Mucosa of descending colon (tissue), 3 donors: ENCODE measurements around the gene CCDC149. TPM values are rescaled to one million over a fixed set of nuclear protein-coding genes. Genes with fewer than 3 reads are reported as not detected.

Experiments used
- ATAC-seq: fragments of 200-7000 bp; cut with Tn5 transposase; one replicate; pipeline ENCODE4 v1.9.1; 2020; ENCODE audit warnings: mild to moderate bottlenecking, moderate library complexity
- DNase-seq, 3 donors: peaks; one replicate each; pipeline ENCODE4 v3.0.0-alpha.2; 2020
- H3K36me3 ChIP-seq: fragments of 200-600 bp; one replicate; pipeline ENCODE4 v1.8.0; 2021; ENCODE audit warnings: low read depth, mild to moderate bottlenecking
- H3K4me1 ChIP-seq: fragments of 200-600 bp; one replicate; pipeline ENCODE4 v1.8.0; 2021; ENCODE audit warnings: low read depth, mild to moderate bottlenecking
- H3K4me3 ChIP-seq: fragments of 200-600 bp; one replicate; pipeline ENCODE4 v1.8.0; 2021; ENCODE audit warnings: mild to moderate bottlenecking
- H3K9me3 ChIP-seq: fragments of 200-600 bp; one replicate; pipeline ENCODE4 v1.8.0; 2021; ENCODE audit warnings: mild to moderate bottlenecking
- intact Hi-C, 2 donors: fragments of 100-400 bp; cut with DNase I in 1 of 2; cut with micrococcal nuclease in 1 of 2; formaldehyde crosslinking; loops; one replicate each; pipeline versions ENCODE4 v1.11.0 to v1.11.1; 2022; cut with DNase I, micrococcal nuclease
- total RNA-seq, 3 donors: library from RNA; stranded (reverse); fragmentation: NEBNext Ultra II Directional in 2 of 3; extraction: Animal tissue kit (Norgen Biotek cat#: 25700) in 2 of 3; gene quantifications; one replicate each; pipeline versions ENCODE4 v1.2.1 to v1.2.4, GENCODE V29; 2021 to 2023
- TF ChIP-seq, protein P1 (sequence below): fragments of 200-600 bp; IDR thresholded peaks from one replicate; pipeline ENCODE4 v1.8.0; 2022; ENCODE audit warnings: antibody characterized with exemption, mild to moderate bottlenecking
- donor health status: DM: no; HTN: no; CAD: no; lungs with moderate emphysema.
- donor health status: DM: no; HTN: no; CAD: no.
- donor health status: DM: no; HTN: yes; CAD: no.

The CCDC149 gene
- total RNA-seq, 3 donors from 2014 or later = 14.1 to 23.7 (median 14.2) TPM

- Histone ChIP-seq H3K4me1 (no peaks in the 10 kb centered on the region), H3K36me3 (no peaks in the 10 kb centered on the region), H3K9me3 (no peaks in the 10 kb centered on the region), H3K4me3 (no peak overlapping the region)
- TF ChIP-seq, protein P1, sequence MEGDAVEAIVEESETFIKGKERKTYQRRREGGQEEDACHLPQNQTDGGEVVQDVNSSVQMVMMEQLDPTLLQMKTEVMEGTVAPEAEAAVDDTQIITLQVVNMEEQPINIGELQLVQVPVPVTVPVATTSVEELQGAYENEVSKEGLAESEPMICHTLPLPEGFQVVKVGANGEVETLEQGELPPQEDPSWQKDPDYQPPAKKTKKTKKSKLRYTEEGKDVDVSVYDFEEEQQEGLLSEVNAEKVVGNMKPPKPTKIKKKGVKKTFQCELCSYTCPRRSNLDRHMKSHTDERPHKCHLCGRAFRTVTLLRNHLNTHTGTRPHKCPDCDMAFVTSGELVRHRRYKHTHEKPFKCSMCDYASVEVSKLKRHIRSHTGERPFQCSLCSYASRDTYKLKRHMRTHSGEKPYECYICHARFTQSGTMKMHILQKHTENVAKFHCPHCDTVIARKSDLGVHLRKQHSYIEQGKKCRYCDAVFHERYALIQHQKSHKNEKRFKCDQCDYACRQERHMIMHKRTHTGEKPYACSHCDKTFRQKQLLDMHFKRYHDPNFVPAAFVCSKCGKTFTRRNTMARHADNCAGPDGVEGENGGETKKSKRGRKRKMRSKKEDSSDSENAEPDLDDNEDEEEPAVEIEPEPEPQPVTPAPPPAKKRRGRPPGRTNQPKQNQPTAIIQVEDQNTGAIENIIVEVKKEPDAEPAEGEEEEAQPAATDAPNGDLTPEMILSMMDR = no peak
- intact Hi-C loops = no loop called here
- DNase-seq (no peak), ATAC-seq (no peak)
Measured at GRCh38 chr4:24949970-24950369, 37.1 kb upstream of the CCDC149 start.

GRCh38 chr4:24937917-24938281 lies 25.1 kb upstream of the CCDC149 start:
- TF ChIP-seq, protein P1 = no peak

GRCh38 chr4:24937176-24937916 lies 24.5 kb upstream of the CCDC149 start:
- TF ChIP-seq, protein P1 = no peak
- Histone ChIP-seq H3K4me1 (no peaks in the 10 kb centered on the region), H3K9me3 (peaks cover 9% of the 10 kb centered on the region), H3K36me3 (no peaks in the 10 kb centered on the region), H3K4me3 (no peak overlapping the region)
- ATAC-seq (no peak), DNase-seq (no peak)
- intact Hi-C loops = no loop called here

More at GRCh38 chr4:24937917-24938281, 25.1 kb upstream of the CCDC149 start:
- H3K4me1 ChIP-seq = no peaks in the 10 kb centered on the region
- ATAC-seq = no peak
- no peak overlapping the region for H3K4me3 ChIP-seq
- no peaks in the 10 kb centered on the region for H3K36me3 ChIP-seq
- no peak for DNase-seq
- intact Hi-C loops = no loop called here
- peaks cover 9% of the 10 kb centered on the region for H3K9me3 ChIP-seq

DNA sequence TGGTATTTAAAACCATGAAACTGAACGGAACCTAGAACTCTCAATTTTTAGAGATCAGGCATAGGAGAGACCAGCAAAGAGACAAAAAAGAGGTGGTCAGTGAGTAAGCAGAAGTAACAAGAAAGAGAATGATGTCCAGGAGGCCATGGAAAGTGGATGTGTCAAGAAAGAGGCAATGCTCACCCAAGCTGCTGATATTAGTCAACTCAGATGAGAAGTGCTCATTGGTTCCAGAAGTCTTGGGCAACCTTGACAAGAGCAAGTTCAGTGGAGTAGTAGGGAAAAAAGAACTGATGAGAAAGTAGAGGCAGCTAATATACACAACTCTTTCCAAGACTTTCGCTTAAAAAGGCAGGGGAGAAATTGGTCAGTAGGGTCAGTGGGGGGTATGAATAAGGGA lies 23.0 kb upstream of the CCDC149 start:
- intact Hi-C loops = no loop called here
- ATAC-seq (no peak), DNase-seq (no peak)
- Histone ChIP-seq H3K4me1 (no peaks in the 10 kb centered on the region), H3K4me3 (no peak overlapping the region), H3K36me3 (no peaks in the 10 kb centered on the region), H3K9me3 (peaks cover 9% of the 10 kb centered on the region)
- TF ChIP-seq, protein P1 = no peak

DNA sequence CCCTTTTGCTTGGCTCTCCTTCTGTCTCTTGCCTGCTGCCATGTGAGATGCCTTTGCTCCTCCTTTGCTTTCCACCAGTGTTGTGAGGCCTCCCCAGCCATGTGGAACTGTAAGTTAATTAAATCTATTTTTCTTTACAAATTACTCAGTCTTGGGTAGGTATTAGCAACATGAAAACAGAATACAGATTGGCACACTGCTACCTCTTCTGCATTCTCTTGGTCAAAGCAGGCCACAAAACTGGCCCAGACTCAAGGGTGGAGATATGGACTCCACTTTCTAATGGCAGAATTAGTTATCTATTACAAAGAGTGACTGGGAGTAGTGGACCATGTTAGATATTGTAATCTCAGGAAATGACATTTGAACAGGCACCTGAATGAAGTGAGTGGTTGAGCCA lies 21.5 kb upstream of the CCDC149 start:
- intact Hi-C loops = no loop called here
- Histone ChIP-seq H3K36me3 (no peaks in the 10 kb centered on the region), H3K9me3 (peaks cover 9% of the 10 kb centered on the region), H3K4me3 (no peak overlapping the region), H3K4me1 (no peaks in the 10 kb centered on the region)
- TF ChIP-seq, protein P1 = no peak
- no peak for DNase-seq
- no peak for ATAC-seq
